Cerebellar cortex (tissue), 1 donor: Measurements from ENCODE around the gene CSPG4.
"Not testable (repeated sequence)": the region's sequence is repeated elsewhere in the genome, so short reads cannot be mapped to it uniquely, and the experiment has no call there.

ENCODE experiments used
- DNase-seq: peaks from one replicate; pipeline ENCODE4 v3.0.0-alpha.2; 2015; ENCODE audit warnings: low spot score

The CSPG4 gene

GRCh38 chr15:75687486-75688277 is 25.0 kb downstream of the CSPG4 start:
- DNase-seq, result no peak

GRCh38 chr15:75686212-75686642 is 26.4 kb downstream of the CSPG4 start:
- DNase-seq, result peak; percentile 37

GRCh38 chr15:75685195-75685594 is 27.5 kb downstream of the CSPG4 start:
- no peak for DNase-seq

GRCh38 chr15:75684648-75685047 is 28.0 kb downstream of the CSPG4 start:
- DNase-seq, result no peak

- DNase-seq, result peak; percentile 70
Measured at GRCh38 chr15:75683646-75684312, 28.9 kb downstream of the CSPG4 start.

- DNase-seq, result no peak
Measured at GRCh38 chr15:75682181-75683135, 30.2 kb downstream of the CSPG4 start.

GRCh38 chr15:75680007-75680789 is 32.5 kb downstream of the CSPG4 start:
- no peak for DNase-seq

- DNase-seq, result not testable (repeated sequence)
Measured at GRCh38 chr15:75678324-75678690, 34.3 kb downstream of the CSPG4 start.

- DNase-seq, result no peak
Measured at GRCh38 chr15:75677465-75678323, 35.0 kb downstream of the CSPG4 start.

GRCh38 chr15:75676688-75677464 is 35.8 kb downstream of the CSPG4 start:
- no peak for DNase-seq

- no peak for DNase-seq
Measured at GRCh38 chr15:75675579-75676404, 36.9 kb downstream of the CSPG4 start.

GRCh38 chr15:75674366-75674765 is 38.3 kb downstream of the CSPG4 start:
- no peak for DNase-seq

GRCh38 chr15:75673426-75674235 is 39.0 kb downstream of the CSPG4 start:
- peak; percentile 58 for DNase-seq

- peak; percentile 33 for DNase-seq
Measured at GRCh38 chr15:75672646-75673425, 39.8 kb downstream of the CSPG4 start.

GRCh38 chr15:75671730-75672602 is 40.7 kb downstream of the CSPG4 start:
- DNase-seq, result peak; percentile 30

GRCh38 chr15:75669879-75670212 is 42.8 kb downstream of the CSPG4 start:
- DNase-seq, result no peak
